ENCODE data around the gene FCSK. TPM values are rescaled to one million over a fixed set of nuclear protein-coding genes. Genes with fewer than 3 reads are reported as not detected.

Gene FCSK
- total and polyA plus RNA-seq, 4 donors = 5.4 to 21.2 (median 12.9) TPM

Other genes starting within 250 kb of the FCSK start
- 10 to 100 TPM; 13.4 to 20.0 TPM for gene EXOSC6, start 202.7 kb upstream of the FCSK start, total RNA-seq
- gene EXOSC6, start 202.7 kb upstream of the FCSK start, polyA plus RNA-seq = 10 to 100 TPM in 1 of 2 donors, 1 to 10 TPM in 1; 4.1 to 11.7 TPM
- gene AARS1, start 165.1 kb upstream of the FCSK start, total RNA-seq = 10 to 100 TPM; 60.0 to 64.2 TPM
- 10 to 100 TPM; 19.5 to 40.3 TPM for gene AARS1, start 165.1 kb upstream of the FCSK start, polyA plus RNA-seq
- gene DDX19B, start 155.4 kb upstream of the FCSK start, total RNA-seq = 10 to 100 TPM; 19.4 to 28.0 TPM
- 10 to 100 TPM; 13.8 to 29.7 TPM for gene DDX19B, start 155.4 kb upstream of the FCSK start, polyA plus RNA-seq
- 10 to 100 TPM; 32.9 to 36.7 TPM for gene DDX19A, start 107.7 kb upstream of the FCSK start, total RNA-seq
- gene DDX19A, start 107.7 kb upstream of the FCSK start, polyA plus RNA-seq = 10 to 100 TPM; 12.1 to 31.1 TPM
- gene ST3GAL2, start 15.5 kb upstream of the FCSK start, total RNA-seq = 10 to 100 TPM; 28.3 to 39.5 TPM
- gene ST3GAL2, start 15.5 kb upstream of the FCSK start, polyA plus RNA-seq = 1 to 10 TPM; 4.1 to 8.5 TPM
- gene COG4, start 69.0 kb downstream of the FCSK start, total RNA-seq = 10 to 100 TPM; 35.7 to 44.6 TPM
- 10 to 100 TPM; 18.2 to 96.2 TPM for gene COG4, start 69.0 kb downstream of the FCSK start, polyA plus RNA-seq
- 100 to 1,000 TPM; 137 to 175 TPM for gene SF3B3, start 69.2 kb downstream of the FCSK start, total RNA-seq
- 10 to 100 TPM; 15.3 to 55.2 TPM for gene SF3B3, start 69.2 kb downstream of the FCSK start, polyA plus RNA-seq
- gene IL34, start 192.0 kb downstream of the FCSK start, total RNA-seq = 10 to 100 TPM; 14.2 to 21.9 TPM
- 10 to 100 TPM; 19.4 to 98.6 TPM for gene IL34, start 192.0 kb downstream of the FCSK start, polyA plus RNA-seq
- 10 to 100 TPM; 65.7 to 87.4 TPM for gene MTSS2, start 231.5 kb downstream of the FCSK start, total RNA-seq
- 10 to 100 TPM; 22.0 to 33.4 TPM for gene MTSS2, start 231.5 kb downstream of the FCSK start, polyA plus RNA-seq